ENCODE results near the gene DPY19L3.

DNA sequence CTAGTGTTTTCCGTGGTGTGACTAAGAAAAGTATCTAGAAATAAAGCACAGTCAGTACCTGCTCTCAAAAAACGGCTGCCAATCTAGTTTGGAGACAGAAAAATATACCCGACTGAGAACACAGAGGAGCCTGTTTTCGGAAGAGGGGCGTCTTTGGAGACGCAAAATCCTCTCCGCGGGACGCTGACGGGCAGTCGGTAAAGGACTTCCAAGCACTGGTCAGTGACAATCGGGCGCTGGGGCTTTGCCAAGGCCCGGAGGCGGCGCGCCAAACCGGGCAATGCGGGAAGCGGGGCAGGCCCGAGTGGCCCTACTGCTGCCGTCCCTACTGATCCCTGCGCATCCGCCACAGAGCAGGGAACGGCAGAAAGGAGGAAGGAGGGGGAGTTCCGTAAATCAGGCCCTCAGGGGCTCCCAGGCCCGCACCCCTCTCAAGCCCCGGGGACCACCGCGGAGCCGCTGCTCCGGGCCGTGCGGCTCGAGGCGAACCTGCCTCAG, 588 bp upstream of the DPY19L3 start:
- TF ChIP-seq CTCF (IDR thresholded peaks at IDR 0.05): no peak
- no peak for TF ChIP-seq POLR2AphosphoS5 (IDR thresholded peaks at IDR 0.05)
